Measurements from ENCODE around the gene BTD.

DNA sequence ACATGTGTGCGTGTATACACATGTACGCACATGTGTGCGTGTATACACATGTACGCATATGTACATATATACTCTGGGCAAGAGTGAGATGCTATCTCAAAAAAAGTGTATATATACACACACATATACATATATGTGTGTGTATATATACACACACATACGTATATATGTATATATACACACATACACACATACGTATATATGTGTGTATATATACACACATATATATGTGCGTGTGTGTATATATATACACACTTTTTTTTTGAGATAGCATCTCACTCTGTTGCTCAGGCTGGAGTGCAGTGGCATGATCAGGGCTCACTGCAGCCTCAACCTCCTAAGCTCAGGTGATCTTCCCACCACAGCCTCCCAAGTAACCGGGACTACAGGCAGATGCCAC lies 8.6 kb upstream of the BTD start:
- TF ChIP-seq, protein P1, sequence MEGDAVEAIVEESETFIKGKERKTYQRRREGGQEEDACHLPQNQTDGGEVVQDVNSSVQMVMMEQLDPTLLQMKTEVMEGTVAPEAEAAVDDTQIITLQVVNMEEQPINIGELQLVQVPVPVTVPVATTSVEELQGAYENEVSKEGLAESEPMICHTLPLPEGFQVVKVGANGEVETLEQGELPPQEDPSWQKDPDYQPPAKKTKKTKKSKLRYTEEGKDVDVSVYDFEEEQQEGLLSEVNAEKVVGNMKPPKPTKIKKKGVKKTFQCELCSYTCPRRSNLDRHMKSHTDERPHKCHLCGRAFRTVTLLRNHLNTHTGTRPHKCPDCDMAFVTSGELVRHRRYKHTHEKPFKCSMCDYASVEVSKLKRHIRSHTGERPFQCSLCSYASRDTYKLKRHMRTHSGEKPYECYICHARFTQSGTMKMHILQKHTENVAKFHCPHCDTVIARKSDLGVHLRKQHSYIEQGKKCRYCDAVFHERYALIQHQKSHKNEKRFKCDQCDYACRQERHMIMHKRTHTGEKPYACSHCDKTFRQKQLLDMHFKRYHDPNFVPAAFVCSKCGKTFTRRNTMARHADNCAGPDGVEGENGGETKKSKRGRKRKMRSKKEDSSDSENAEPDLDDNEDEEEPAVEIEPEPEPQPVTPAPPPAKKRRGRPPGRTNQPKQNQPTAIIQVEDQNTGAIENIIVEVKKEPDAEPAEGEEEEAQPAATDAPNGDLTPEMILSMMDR (IDR thresholded peaks at IDR 0.05; ENCODE audit: insufficient read depth, low read depth, low read length): no peak
- TF ChIP-seq EZH2 (IDR thresholded peaks at IDR 0.05; ENCODE audit: insufficient read depth, low read length): no peak

All from astrocyte (in vitro differentiated cells and primary cell).